Neural crest cell (in vitro differentiated cells): ENCODE measurements around the gene OGFR. TPM values are rescaled to one million over a fixed set of nuclear protein-coding genes. Genes with fewer than 3 reads are reported as not detected.
A peak's percentile ranks its signal among the peaks of the same experiment; 100 is the strongest.

Source experiments
- DNase-seq: peaks from one replicate; pipeline ENCODE4 v3.0.0; 2021; ENCODE audit warnings: low read depth, mixed read lengths, low spot score
- H3K27ac Mint-ChIP-seq: one replicate; pipeline ENCODE4 v1.8.0; 2021; ENCODE audit warnings: mild to moderate bottlenecking, mixed read lengths; ENCODE audit not compliant: unreplicated experiment
- H3K27me3 Mint-ChIP-seq: 2 replicates; pipeline ENCODE4 v1.8.0; 2021; ENCODE audit warnings: low read depth, mild to moderate bottlenecking, mixed read lengths
- H3K36me3 Mint-ChIP-seq: 2 replicates; pipeline ENCODE4 v1.8.0; 2021; ENCODE audit warnings: low read depth, mild to moderate bottlenecking, mixed read lengths
- H3K4me1 Mint-ChIP-seq: 2 replicates; pipeline ENCODE4 v1.8.0; 2021; ENCODE audit warnings: mixed read lengths
- H3K4me3 Mint-ChIP-seq: one replicate; pipeline ENCODE4 v1.8.0; 2021; ENCODE audit warnings: mild to moderate bottlenecking, mixed read lengths
- H3K9me3 Mint-ChIP-seq: 2 replicates; pipeline ENCODE4 v1.8.0; 2021; ENCODE audit warnings: mixed read lengths
- CTCF ChIP-seq: fragments of 200-600 bp; sonication (generic); conservative IDR thresholded peaks from 2 replicates; pipeline ENCODE4 v1.5.0; 2021; ENCODE audit warnings: antibody characterized with exemption, mild to moderate bottlenecking
- total RNA-seq: library from RNA; stranded (reverse); gene quantifications from 2 replicates; pipeline ENCODE4 v1.2.1, GENCODE V29; 2021

The OGFR gene
- total RNA-seq, 1 donor from 2014 or later = 36.7 TPM

- H3K36me3 Mint-ChIP-seq = no peaks in the 10 kb centered on the region
- peak within 1 kb of the TSS; percentile 68 for H3K4me3 Mint-ChIP-seq
- peaks cover 33% of the 10 kb centered on the region for H3K27me3 Mint-ChIP-seq
- H3K4me1 Mint-ChIP-seq = peaks cover 11% of the 10 kb centered on the region
- TF ChIP-seq CTCF = no peak
- peak; percentile 59 for DNase-seq
- H3K27ac Mint-ChIP-seq = no peak within 1 kb of the TSS
- H3K9me3 Mint-ChIP-seq = no peaks in the 10 kb centered on the region
These were observed 12.5 kb downstream of the OGFR start, which contains the start of gene COL9A3 for GRCh38 chr20:62816884-62817873. Gene COL9A3 (plus strand): TSS chr20:62817050. CDS start chr20:62817065, 15 bp downstream.

- H3K4me1 Mint-ChIP-seq = peaks cover 15% of the 10 kb centered on the region
- peak overlapping the region; percentile 69 for H3K4me3 Mint-ChIP-seq
- no peaks in the 10 kb centered on the region for H3K36me3 Mint-ChIP-seq
- H3K27ac Mint-ChIP-seq = peak overlapping the region; percentile 93
- no peak for TF ChIP-seq CTCF
- no peaks in the 10 kb centered on the region for H3K9me3 Mint-ChIP-seq
- DNase-seq = no peak
- H3K27me3 Mint-ChIP-seq = peaks cover 33% of the 10 kb centered on the region
These were observed 13.4 kb downstream of the OGFR start for GRCh38 chr20:62817975-62818591.

GRCh38 chr20:62818592-62819493, 14.2 kb downstream of the OGFR start:
- peak overlapping the region; percentile 69 for H3K4me3 Mint-ChIP-seq
- peaks cover 22% of the 10 kb centered on the region for H3K4me1 Mint-ChIP-seq
- no peaks in the 10 kb centered on the region for H3K36me3 Mint-ChIP-seq
- H3K9me3 Mint-ChIP-seq = no peaks in the 10 kb centered on the region
- DNase-seq = peak; percentile 60
- peak overlapping the region; percentile 93 for H3K27ac Mint-ChIP-seq
- peaks cover 33% of the 10 kb centered on the region for H3K27me3 Mint-ChIP-seq
- TF ChIP-seq CTCF = no peak

- H3K4me1 Mint-ChIP-seq = peaks cover 22% of the 10 kb centered on the region
These were observed 15.0 kb downstream of the OGFR start for GRCh38 chr20:62819494-62820174.

More at GRCh38 chr20:62819494-62820174, 15.0 kb downstream of the OGFR start:
- Mint-ChIP-seq H3K27me3 (peaks cover 28% of the 10 kb centered on the region), H3K4me3 (no peak overlapping the region), H3K27ac (no peak overlapping the region), H3K36me3 (no peaks in the 10 kb centered on the region), H3K9me3 (no peaks in the 10 kb centered on the region)
- TF ChIP-seq CTCF = no peak
- no peak for DNase-seq
